Ammon's horn (tissue), 1 donor: ENCODE data around the gene ARID1B.
A peak's percentile ranks its signal among the peaks of the same experiment; 100 is the strongest.

Source experiments
- DNase-seq: peaks from one replicate; pipeline ENCODE4 v3.0.0-alpha.2; 2016; ENCODE audit warnings: low spot score

Gene ARID1B

GRCh38 chr6:157185986-157186385 is 408.8 kb downstream of the ARID1B start:
- no peak for DNase-seq

- DNase-seq: no peak
Observed at GRCh38 chr6:157186785-157187181, 409.6 kb downstream of the ARID1B start.

GRCh38 chr6:157187182-157188083 is 410.3 kb downstream of the ARID1B start:
- DNase-seq: no peak

- DNase-seq: no peak
Observed at GRCh38 chr6:157188213-157188612, 411.0 kb downstream of the ARID1B start.

GRCh38 chr6:157193443-157193996 is 416.3 kb downstream of the ARID1B start:
- no peak for DNase-seq

- no peak for DNase-seq
Observed at GRCh38 chr6:157194110-157194509, 416.9 kb downstream of the ARID1B start.

GRCh38 chr6:157194643-157195042 is 417.5 kb downstream of the ARID1B start:
- no peak for DNase-seq

GRCh38 chr6:157196391-157196790 is 419.2 kb downstream of the ARID1B start:
- DNase-seq: no peak

GRCh38 chr6:157198425-157199279 is 421.5 kb downstream of the ARID1B start:
- peak; percentile 48 for DNase-seq

- DNase-seq: no peak
Observed at GRCh38 chr6:157200117-157200516, 422.9 kb downstream of the ARID1B start.

- no peak for DNase-seq
Observed at GRCh38 chr6:157200611-157201010, 423.4 kb downstream of the ARID1B start.

- no peak for DNase-seq
Observed at GRCh38 chr6:157201083-157201482, 423.9 kb downstream of the ARID1B start.

- DNase-seq: no peak
Observed at GRCh38 chr6:157203312-157203744, 426.1 kb downstream of the ARID1B start.

GRCh38 chr6:157203764-157204163 is 426.6 kb downstream of the ARID1B start:
- DNase-seq: no peak

- no peak for DNase-seq
Observed at GRCh38 chr6:157205473-157206358, 428.5 kb downstream of the ARID1B start.

GRCh38 chr6:157206359-157206815 is 429.2 kb downstream of the ARID1B start:
- DNase-seq: no peak

- DNase-seq: no peak
Observed at GRCh38 chr6:157207521-157208076, 430.4 kb downstream of the ARID1B start.

- peak; percentile 45 for DNase-seq
Observed at GRCh38 chr6:157209865-157210530, 432.8 kb downstream of the ARID1B start.

- no peak for DNase-seq
Observed at GRCh38 chr6:157210954-157211353, 433.8 kb downstream of the ARID1B start.
